Measurements from ENCODE around the gene GPR35. TPM values are rescaled to one million over a fixed set of nuclear protein-coding genes. Genes with fewer than 3 reads are reported as not detected.

Gene GPR35
- total RNA-seq, 1 experiment from 2014 or later, result 4.2 TPM

DNA sequence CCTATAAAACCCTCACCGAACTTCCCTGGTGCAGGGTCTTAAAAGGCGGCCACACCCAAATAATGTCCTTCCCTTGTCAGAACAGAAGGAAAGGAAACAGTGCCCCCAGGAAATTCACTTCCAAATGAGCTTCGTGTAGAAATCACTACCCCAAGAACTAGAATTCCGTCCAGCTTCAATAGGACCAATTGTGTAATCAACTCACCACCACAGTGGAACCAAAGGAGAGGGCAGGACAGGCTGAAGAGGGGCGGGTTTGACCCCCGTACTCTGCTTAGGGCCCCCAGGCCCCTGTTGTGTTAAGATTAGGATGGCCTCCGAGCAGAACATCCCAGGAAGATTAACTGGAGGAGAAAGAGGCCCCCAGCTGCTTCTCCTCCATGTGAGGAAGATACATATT, 24.1 kb downstream of the GPR35 start:
- BruUV-seq (replicated peaks), result no TSS peak
- no peak overlapping the region for H3K4me3 ChIP-seq (replicated peaks in 1 of 2; ENCODE audit: low read depth in 1 of 2, low read length in 2 of 2)
- no peaks in the 10 kb centered on the region; a peak in 1 of 4 replicates for H3K9me3 ChIP-seq (ENCODE audit: control insufficient read depth in 1 of 2, insufficient read depth in 1 of 2, low read depth in 1 of 2, low read length in 2 of 2)
- no peaks in the 10 kb centered on the region for H3K9me2 ChIP-seq (ENCODE audit: insufficient read depth)
- intact Hi-C loops (cut with micrococcal nuclease), result no loop called here
- H3K27me3 ChIP-seq (ENCODE audit: insufficient read depth, low read length), result peaks cover 24% of the 10 kb centered on the region
- no peaks in the 10 kb centered on the region for H3K79me2 ChIP-seq (ENCODE audit: insufficient read depth, low read length)
- no peaks in the 10 kb centered on the region for H3K4me1 ChIP-seq (ENCODE audit: control insufficient read depth in 1 of 2, insufficient read depth in 2 of 2, low read length in 2 of 2)
- TF ChIP-seq SRF (IDR thresholded peaks at IDR 0.05; ENCODE audit: low read depth) (no peak), ZFX (IDR thresholded peaks at IDR 0.05) (no peak), ELF1 (IDR thresholded peaks at IDR 0.05; ENCODE audit: borderline replicate concordance, low read depth) (no peak), ZBTB33 (IDR thresholded peaks at IDR 0.05; ENCODE audit: extremely low read depth, insufficient replicate concordance, low read length) (no peak)
- no peaks in the 10 kb centered on the region for H4K20me1 ChIP-seq (ENCODE audit: insufficient read depth)
- no peak overlapping the region for H3K4me2 ChIP-seq (ENCODE audit: low read length)
- H2AFZ ChIP-seq (ENCODE audit: low read depth, low read length, poor library complexity, severe bottlenecking), result no peak overlapping the region
- ChIA-PET RAD21 (ENCODE audit: low non-redundant PET in 1 of 2, low total read pairs in 2 of 2, uncharacterized antibody in 2 of 2, unreplicated experiment in 2 of 2) (no interaction called here), POLR2A (no interaction called here), CTCF (interaction anchor here (1.2 kb wide), 1 partner anchor 8 kb away, joined by 4 read pairs; no protein-coding TSS in a partner anchor)
- H3K36me3 ChIP-seq (ENCODE audit: control insufficient read depth in 1 of 2, insufficient read depth in 2 of 2, low read length in 2 of 2), result no peaks in the 10 kb centered on the region
- no peak overlapping the region for H3K9ac ChIP-seq (ENCODE audit: low read length)
- ATAC-seq, result no peak
- H3K27ac ChIP-seq (ENCODE audit: low read depth, low read length), result no peak overlapping the region
- DNase-seq (ENCODE audit: low read depth, low spot score), result no peak

- CTCF ChIA-PET, result no interaction called here
Measured at GRCh38 chr2:240650254-240650965, 25.1 kb downstream of the GPR35 start.

More at GRCh38 chr2:240650254-240650965, 25.1 kb downstream of the GPR35 start:
- H3K27me3 ChIP-seq (ENCODE audit: insufficient read depth, low read length), result peaks cover 32% of the 10 kb centered on the region
- ATAC-seq, result no peak
- H3K4me1 ChIP-seq (ENCODE audit: control insufficient read depth in 1 of 2, insufficient read depth in 2 of 2, low read length in 2 of 2), result no peaks in the 10 kb centered on the region
- ChIA-PET POLR2A (no interaction called here), RAD21 (ENCODE audit: low non-redundant PET in 1 of 2, low total read pairs in 2 of 2, uncharacterized antibody in 2 of 2, unreplicated experiment in 2 of 2) (no interaction called here)
- H3K4me2 ChIP-seq (ENCODE audit: low read length), result no peak overlapping the region
- no peak for DNase-seq (ENCODE audit: low read depth, low spot score)
- TF ChIP-seq CBX3 (IDR thresholded peaks at IDR 0.05; ENCODE audit: low read depth) (no peak), REST (IDR thresholded peaks at IDR 0.05; ENCODE audit: low read depth) (no peak), FOSL1 (IDR thresholded peaks at IDR 0.05; ENCODE audit: low read depth) (no peak)
- TF ChIP-seq, protein P1, sequence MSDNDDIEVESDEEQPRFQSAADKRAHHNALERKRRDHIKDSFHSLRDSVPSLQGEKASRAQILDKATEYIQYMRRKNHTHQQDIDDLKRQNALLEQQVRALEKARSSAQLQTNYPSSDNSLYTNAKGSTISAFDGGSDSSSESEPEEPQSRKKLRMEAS (IDR thresholded peaks at IDR 0.05), result no peak
- H3K9me2 ChIP-seq (ENCODE audit: insufficient read depth), result no peaks in the 10 kb centered on the region
- H4K20me1 ChIP-seq (ENCODE audit: insufficient read depth), result no peaks in the 10 kb centered on the region
- H3K27ac ChIP-seq (ENCODE audit: low read depth, low read length), result no peak overlapping the region
- intact Hi-C loops (cut with micrococcal nuclease), result no loop called here
- H3K79me2 ChIP-seq (ENCODE audit: insufficient read depth, low read length), result no peaks in the 10 kb centered on the region
- BruUV-seq (replicated peaks), result no TSS peak
- no peak overlapping the region for H3K9ac ChIP-seq (ENCODE audit: low read length)
- no peaks in the 10 kb centered on the region for H3K36me3 ChIP-seq (ENCODE audit: control insufficient read depth in 1 of 2, insufficient read depth in 2 of 2, low read length in 2 of 2)
- H2AFZ ChIP-seq (ENCODE audit: low read depth, low read length, poor library complexity, severe bottlenecking), result no peak overlapping the region
- H3K4me3 ChIP-seq (replicated peaks in 1 of 2; ENCODE audit: low read depth in 1 of 2, low read length in 2 of 2), result no peak overlapping the region
- no peaks in the 10 kb centered on the region; a peak in 1 of 4 replicates for H3K9me3 ChIP-seq (ENCODE audit: control insufficient read depth in 1 of 2, insufficient read depth in 1 of 2, low read depth in 1 of 2, low read length in 2 of 2)

Measured in HCT116 (cell line).